ENCODE results near the gene IRF9. TPM values are rescaled to one million over a fixed set of nuclear protein-coding genes. Genes with fewer than 3 reads are reported as not detected.
A peak's percentile ranks its signal among the peaks of the same experiment; 100 is the strongest.

Gene IRF9
- total and polyA plus RNA-seq, 8 donors, result 1.4 to 143 (median 78.2) TPM

DNA sequence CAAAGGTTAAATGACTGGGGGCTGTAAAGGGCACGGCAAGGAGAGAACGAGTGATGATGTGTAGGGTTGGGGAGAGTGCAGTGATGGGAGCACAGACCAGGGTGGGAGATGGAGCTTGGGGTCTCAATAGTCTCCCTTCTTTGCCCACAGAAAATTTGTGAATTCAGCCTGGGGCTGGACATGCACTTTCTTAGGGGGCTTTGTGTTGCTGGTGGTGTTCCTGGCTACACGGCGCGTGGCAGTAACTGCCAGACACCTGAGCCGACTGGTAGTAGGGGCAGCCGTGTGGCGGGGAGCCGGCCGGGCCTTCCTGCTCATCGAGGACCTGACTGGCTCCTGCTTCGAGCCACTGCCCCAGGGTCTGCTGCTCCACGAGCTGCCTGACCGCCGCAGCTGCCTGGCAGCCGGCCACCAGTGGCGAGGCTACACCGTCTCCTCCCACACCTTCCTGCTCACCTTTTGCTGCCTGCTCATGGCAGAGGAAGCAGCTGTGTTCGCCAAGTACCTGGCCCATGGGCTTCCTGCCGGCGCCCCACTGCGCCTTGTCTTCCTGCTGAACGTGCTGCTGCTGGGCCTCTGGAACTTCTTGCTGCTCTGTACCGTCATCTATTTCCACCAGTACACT is 28.9 kb upstream of the IRF9 start:
- TF ChIP-seq POLR2AphosphoS5 (IDR thresholded peaks at IDR 0.05), result peak in 1 of 3 donors; percentile 50
- TF ChIP-seq POLR2A (IDR thresholded peaks at IDR 0.05), result no peak
- Histone ChIP-seq H3K36me3 (peaks cover 0 to 2% (median under 1%) of the 10 kb centered on the region in 4 donors), H3K9me3 (no peaks in the 10 kb centered on the region), H3K27me3 (no peaks in the 10 kb centered on the region), H3K27ac (peak overlapping the region; percentile 13 to 59 (median 47)), H3K4me3 (no peak overlapping the region), H3K4me1 (peaks cover 9 to 40% (median 38%) of the 10 kb centered on the region in 4 donors)
- intact Hi-C loops (cut with DNase I; ENCODE audit: low total_unique reads), result no loop called here
- DNase-seq, result peak; percentile 46 to 80
- WGBS, 5 donors, result 43 to 73% (median 51%) methylated on average over 19 to 24 of the region's 24 CpGs

DNA sequence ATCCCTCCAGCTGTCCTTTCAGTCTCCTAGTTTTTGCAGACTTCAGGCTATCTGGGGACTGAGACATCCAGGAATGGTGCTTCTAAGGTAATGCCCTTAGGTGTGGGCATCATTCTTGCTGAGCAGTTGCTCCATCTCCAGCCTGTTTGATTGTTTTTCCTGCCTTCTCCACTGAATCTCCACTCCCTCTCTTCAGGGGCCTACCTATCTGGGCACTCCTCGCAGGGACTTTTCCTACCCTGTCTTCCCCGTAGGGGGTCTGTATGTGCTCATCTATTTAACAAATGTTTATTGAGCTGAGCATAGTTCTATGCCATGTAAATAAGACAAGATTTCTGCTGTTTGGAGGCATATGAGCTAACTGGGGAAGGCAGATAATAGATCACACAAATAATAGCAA is 28.1 kb upstream of the IRF9 start:
- H3K27ac ChIP-seq, result peak overlapping the region in 1 of 5 donors; percentile 53
- intact Hi-C loops (cut with DNase I; ENCODE audit: low total_unique reads), result no loop called here
- peaks cover 12 to 48% (median 46%) of the 10 kb centered on the region in 4 donors for H3K4me1 ChIP-seq
- no peaks in the 10 kb centered on the region for H3K9me3 ChIP-seq
- peaks cover 7 to 10% (median 9%) of the 10 kb centered on the region in 4 donors for H3K36me3 ChIP-seq
- no peaks in the 10 kb centered on the region for H3K27me3 ChIP-seq
- WGBS, 5 donors, result 91 to 98% (median 96%) methylated on average over 2 of the region's 2 CpGs
- TF ChIP-seq POLR2A (IDR thresholded peaks at IDR 0.05) (no peak), EP300 (IDR thresholded peaks at IDR 0.05) (no peak), POLR2AphosphoS5 (IDR thresholded peaks at IDR 0.05) (no peak)
- TF ChIP-seq, protein P1, sequence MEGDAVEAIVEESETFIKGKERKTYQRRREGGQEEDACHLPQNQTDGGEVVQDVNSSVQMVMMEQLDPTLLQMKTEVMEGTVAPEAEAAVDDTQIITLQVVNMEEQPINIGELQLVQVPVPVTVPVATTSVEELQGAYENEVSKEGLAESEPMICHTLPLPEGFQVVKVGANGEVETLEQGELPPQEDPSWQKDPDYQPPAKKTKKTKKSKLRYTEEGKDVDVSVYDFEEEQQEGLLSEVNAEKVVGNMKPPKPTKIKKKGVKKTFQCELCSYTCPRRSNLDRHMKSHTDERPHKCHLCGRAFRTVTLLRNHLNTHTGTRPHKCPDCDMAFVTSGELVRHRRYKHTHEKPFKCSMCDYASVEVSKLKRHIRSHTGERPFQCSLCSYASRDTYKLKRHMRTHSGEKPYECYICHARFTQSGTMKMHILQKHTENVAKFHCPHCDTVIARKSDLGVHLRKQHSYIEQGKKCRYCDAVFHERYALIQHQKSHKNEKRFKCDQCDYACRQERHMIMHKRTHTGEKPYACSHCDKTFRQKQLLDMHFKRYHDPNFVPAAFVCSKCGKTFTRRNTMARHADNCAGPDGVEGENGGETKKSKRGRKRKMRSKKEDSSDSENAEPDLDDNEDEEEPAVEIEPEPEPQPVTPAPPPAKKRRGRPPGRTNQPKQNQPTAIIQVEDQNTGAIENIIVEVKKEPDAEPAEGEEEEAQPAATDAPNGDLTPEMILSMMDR (IDR thresholded peaks at IDR 0.05), result no peak
- no peak overlapping the region for H3K4me3 ChIP-seq
- DNase-seq, result no peak

DNA sequence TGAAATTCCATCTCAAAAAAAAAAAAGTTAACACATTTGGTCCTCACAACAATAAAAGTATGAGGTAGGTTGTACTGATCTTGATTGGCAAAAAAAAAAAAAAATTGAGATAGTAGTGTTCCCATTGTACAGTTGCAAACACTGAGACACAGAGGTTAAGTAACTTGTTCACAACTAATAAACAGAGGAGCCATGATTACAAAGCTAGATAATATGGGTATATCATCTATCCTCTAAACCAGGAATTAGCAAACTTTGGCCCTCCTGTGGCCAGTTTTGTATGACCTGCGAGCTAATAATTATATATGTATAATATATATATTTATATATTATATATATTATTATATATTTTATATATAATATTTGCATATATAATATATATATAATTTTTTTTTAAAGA is 27.3 kb upstream of the IRF9 start:
- intact Hi-C loops (cut with DNase I; ENCODE audit: low total_unique reads), result no loop called here
- Histone ChIP-seq H3K27me3 (no peaks in the 10 kb centered on the region), H3K36me3 (peaks cover 14 to 18% (median 16%) of the 10 kb centered on the region in 4 donors), H3K9me3 (no peaks in the 10 kb centered on the region), H3K4me1 (peaks cover 12 to 55% (median 52%) of the 10 kb centered on the region in 4 donors), H3K27ac (no peak overlapping the region), H3K4me3 (no peak overlapping the region)
- TF ChIP-seq POLR2A (IDR thresholded peaks at IDR 0.05), result no peak
- TF ChIP-seq, protein P1 (IDR thresholded peaks at IDR 0.05), result no peak
- no peak for TF ChIP-seq POLR2AphosphoS5 (IDR thresholded peaks at IDR 0.05)
- no peak for TF ChIP-seq EP300 (IDR thresholded peaks at IDR 0.05)
- 83 to 93% (median 89%) methylated on average over 1 of the region's 1 CpG for WGBS, 5 donors
- no peak for DNase-seq

DNA sequence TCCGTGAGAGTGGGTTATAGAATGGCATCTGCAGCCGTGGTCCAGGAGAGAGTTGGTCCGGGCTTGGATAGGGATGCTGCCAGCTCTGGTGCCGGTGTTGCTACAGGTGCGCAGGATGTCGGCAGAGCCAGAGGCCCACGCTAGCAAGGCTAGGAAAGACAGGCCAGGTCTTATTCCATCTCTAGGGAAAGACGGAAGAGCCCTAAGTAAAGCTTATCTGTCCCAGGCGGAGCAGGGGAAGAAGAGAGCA is 25.6 kb upstream of the IRF9 start:
- TF ChIP-seq, protein P1 (IDR thresholded peaks at IDR 0.05), result no peak
- TF ChIP-seq POLR2AphosphoS5 (IDR thresholded peaks at IDR 0.05) (no peak), EP300 (IDR thresholded peaks at IDR 0.05) (no peak), POLR2A (IDR thresholded peaks at IDR 0.05) (no peak)
- 0 to 5% (median 2%) methylated on average over 8 to 9 of the region's 9 CpGs for WGBS, 5 donors
- peaks cover 12 to 73% (median 69%) of the 10 kb centered on the region in 4 donors for H3K4me1 ChIP-seq
- peaks cover 23 to 26% (median 24%) of the 10 kb centered on the region in 4 donors for H3K36me3 ChIP-seq
- H3K4me3 ChIP-seq, result peak overlapping the region; percentile 94 to 99 (median 96)
- intact Hi-C loops (cut with DNase I; ENCODE audit: low total_unique reads), result no loop called here
- no peaks in the 10 kb centered on the region for H3K9me3 ChIP-seq
- DNase-seq, result no peak
- H3K27me3 ChIP-seq, result no peaks in the 10 kb centered on the region
- peak overlapping the region; percentile 78 to 98 (median 95) for H3K27ac ChIP-seq

All from stomach (tissue), 9 donors.